Activated CD4-positive, alpha-beta T cell treated with anti-CD3 and anti-CD28 coated beads for 24 hours (primary cell): ENCODE measurements around the gene ZFHX2.
"Not testable (repeated sequence)": the region's sequence is repeated elsewhere in the genome, so short reads cannot be mapped to it uniquely, and the experiment has no call there.

Experiments
- DNase-seq, 2 donors: peaks; one replicate each; pipeline ENCODE4 v3.0.0-alpha.2; 2020; ENCODE audit warnings: low read depth in 2 of 2

The ZFHX2 gene

DNA sequence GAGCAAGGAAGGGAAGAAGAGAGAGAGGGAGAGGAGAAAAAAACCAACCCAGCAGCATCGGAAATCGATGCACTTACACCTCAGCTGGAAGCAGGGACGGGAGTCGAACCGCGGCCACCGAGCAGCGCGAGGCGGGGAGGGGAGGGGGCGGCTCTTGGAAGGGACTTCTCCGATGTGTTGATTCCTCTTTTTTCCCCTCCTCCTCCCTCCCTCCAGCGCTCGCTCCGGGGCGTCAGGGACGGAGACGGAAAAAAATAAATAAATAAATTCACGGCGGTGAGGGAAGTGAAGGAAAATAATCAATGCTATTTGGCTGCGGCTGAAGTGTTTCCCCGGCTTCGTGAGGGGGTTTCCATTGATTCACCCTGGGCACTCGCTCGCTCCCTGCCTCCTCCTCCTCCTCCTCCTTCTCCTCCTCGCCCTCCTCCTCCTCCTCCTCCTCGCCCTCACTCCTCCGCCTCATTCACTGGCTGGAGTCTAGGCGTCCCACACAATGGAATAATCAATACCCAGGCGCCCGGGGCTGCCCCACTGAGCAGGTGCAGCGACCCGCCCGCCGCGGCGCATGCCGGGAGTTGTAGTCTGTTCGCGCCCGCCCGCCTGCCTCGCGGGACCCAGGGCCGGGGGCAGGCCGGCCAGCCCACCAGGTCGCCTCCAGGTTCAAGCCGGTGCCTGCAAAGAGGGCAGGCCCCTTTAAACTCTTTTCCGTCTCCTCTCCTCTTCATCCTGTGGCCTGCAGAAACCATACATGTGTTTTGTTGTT is at the start of gene ZFHX2:
TSS of gene ZFHX2 (minus strand) at position 500 of the 763 bp plus-strand sequence. CDS start 16,440 bp downstream, outside the sequence.
- DNase-seq = peak; percentile 67 to 74

DNA sequence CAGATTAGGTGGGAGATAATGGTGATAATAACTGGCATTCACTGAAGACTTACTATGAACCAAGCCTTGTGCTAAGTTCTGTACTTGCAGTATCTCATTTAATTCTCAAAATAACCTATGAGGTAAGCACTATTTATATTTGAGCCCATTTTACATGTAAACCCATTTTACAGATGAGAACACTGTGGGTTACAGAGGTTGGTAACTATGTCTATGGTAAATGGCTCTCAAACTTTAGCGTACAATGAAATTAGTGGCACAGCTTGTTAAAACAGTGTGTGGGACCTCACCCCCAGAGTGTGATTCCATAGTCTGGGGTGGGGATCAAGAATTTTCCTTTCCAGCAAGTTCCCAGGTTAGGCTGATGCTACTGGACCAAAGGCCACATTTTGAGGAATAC is 49.2 kb upstream of the ZFHX2 start:
- no peak for DNase-seq

DNA sequence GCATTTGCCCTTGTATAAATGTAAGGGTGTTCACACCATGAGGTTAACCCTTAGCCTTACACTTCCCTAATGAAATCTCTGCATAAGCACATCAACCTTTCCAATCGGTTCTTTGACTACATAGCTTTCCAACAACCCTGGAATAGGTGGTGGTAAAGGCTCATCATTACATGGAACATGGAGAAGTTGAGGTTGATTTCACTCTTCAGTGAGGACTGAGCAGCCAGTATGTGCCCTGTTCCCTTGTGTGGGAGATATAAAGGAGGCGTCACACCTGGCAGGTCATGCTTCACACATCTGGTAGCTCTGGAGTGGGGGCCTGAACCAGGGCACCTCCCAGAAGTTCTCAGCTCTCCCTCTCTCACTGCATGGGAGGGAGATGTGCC is 48.8 kb upstream of the ZFHX2 start:
- DNase-seq = no peak

DNA sequence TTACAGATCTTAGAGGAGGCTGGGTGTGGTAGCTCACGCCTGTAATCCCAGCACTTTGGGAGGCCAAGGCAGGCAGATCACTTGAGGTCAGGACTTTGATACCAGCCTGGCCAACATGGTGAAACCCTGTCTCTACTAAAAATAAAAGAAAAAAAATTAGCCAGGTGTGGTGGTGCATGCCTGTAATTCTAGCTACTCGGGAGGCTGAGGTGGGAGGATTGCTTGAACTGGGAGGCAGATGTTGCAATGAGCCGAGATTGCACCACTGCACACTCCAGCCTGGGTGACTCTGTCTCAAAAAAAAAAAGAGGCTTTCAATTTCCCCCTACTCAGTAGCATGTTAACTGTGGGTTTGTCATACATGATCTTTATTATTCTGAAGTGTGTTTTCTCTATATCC is 42.6 kb upstream of the ZFHX2 start:
- DNase-seq = not testable (repeated sequence)

DNA sequence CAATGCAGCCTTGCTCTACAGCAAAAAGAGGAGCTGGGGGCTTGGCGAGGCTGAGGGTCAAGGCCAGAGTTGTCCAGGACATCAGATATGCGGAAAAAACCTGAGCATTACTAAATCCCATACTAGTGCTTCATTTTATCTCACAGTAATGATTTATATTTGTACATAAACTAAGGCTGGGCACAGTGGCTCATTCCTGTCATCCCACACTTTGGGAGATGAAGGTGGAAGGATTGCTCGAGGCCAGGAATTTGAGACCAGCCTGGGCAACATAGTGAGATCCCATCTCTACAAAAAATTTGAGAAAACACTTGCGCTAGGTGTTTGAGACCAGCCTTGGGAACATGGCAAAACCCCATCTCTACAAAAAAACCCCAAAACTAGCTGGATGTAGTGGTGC is 38.6 kb upstream of the ZFHX2 start:
- DNase-seq = no peak

DNA sequence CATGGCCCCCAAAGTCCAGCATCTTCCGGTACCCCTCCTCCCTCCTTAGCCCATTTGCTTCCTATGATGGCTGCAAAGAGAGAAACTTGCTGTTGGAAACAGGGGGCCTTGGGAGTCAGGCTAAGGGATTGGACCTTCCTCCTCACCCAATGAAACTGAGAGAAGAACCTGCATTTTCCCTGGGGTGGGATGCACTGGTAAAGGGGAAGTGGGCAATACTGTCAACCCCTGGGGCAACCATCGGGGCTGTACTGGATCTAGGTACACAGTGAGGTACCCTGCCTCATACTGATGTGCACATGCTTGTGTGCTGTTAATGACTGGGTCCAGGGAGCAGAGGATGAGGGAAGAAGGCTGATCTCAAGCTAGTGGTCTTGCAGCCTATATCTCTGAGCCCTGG is 38.0 kb upstream of the ZFHX2 start:
- DNase-seq = no peak

DNA sequence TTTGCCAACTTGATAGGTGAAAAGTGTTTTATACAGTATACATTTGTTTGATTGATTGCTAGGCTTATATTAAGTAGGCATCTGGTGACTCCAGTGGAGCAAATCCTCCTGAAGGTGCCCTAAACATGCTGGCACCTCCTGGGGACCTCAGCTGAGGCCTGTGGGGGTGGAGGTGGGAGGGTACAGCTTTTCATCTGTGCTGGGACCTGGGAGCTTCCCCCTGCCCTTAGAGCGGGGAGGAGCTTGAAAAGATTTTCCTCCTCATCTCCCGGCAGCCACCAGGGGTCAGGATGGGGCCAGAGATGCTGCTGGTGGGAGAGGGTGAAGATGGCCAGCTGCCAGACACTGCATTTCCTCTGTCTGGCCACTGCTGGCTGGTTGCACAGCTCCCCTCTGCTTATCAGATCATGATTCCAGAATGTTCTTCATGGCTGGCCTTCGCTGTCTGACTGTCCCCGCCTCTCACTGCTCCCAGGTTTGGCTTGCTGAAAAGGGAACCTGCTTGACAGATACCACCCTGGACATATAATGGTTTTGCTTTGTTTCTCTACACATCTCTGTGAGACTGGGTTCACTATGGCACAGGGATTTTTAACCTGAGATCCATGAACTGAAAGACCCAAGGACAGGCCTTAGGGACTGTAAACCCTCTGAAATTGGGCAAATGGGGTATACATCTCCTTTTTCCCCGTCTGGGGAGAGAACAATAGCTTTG is 37.5 kb upstream of the ZFHX2 start:
- DNase-seq = peak; percentile 64 to 72

DNA sequence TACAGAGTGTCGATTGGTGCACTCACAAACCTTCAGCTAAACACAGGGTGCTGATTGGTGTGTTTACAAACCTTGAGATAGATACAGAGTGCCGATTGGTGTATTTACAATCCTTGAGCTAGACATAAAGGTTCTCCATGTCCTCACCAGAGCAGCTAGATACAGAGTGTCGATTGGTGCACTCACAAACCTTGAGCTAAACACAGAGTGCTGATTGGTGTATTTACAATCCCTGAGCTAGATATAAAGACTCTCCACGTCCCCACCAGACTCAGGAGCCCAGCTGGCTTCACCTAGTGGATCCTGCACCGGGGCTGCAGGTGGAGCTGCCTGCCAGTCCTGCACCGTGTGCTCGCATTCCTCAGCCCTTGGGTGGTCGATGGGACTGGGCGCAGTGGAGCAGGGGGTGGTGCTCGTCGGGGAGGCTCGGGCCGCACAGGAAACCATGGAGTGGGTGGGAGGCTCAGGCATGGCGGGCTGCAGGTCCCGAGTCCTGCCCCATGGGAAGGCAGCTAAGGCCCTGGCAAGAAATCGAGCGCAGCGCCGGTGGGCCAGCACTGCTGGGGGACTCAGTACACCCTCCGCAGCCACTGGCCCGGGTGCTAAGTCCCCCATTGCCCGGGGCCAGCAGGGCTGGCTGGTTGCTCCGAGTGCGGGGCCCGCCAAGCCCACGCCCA is 33.1 kb upstream of the ZFHX2 start:
- not testable (repeated sequence) for DNase-seq

DNA sequence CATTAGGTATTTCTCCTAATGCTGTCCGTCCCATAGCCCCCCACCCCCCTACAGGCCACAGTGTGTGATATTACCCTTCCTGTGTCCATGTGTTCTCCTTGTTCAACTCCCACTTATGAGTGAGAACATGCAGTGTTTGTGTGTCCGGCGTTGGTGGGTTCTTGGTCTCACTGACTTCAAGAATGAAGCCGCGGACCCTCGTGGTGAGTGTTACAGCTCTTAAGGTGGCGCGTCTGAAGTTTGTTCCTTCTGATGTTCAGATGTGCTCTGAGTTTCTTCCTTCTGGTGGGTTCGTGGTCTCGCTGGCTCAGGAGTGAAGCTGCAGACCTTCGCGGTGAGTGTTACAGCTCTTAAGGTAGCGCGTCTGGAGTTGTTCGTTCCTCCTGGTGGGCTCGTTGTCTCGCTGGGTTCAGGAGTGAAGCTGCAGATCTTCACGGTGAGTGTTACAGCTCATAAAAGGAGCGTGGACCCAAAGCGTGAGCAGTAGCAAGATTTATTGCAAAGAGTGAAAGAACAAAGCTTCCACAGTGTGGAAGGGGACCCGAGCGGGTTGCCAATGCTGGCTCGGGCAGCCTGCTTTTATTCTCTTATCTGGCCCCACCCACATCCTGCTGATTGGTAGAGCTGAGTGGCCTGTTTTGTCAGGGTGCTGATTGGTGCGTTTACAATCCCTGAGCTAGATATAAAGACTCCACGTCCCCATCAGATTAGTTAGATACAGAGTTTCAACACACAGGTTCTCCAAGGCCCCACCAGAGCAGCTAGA is 32.4 kb upstream of the ZFHX2 start:
- DNase-seq = not testable (repeated sequence)

DNA sequence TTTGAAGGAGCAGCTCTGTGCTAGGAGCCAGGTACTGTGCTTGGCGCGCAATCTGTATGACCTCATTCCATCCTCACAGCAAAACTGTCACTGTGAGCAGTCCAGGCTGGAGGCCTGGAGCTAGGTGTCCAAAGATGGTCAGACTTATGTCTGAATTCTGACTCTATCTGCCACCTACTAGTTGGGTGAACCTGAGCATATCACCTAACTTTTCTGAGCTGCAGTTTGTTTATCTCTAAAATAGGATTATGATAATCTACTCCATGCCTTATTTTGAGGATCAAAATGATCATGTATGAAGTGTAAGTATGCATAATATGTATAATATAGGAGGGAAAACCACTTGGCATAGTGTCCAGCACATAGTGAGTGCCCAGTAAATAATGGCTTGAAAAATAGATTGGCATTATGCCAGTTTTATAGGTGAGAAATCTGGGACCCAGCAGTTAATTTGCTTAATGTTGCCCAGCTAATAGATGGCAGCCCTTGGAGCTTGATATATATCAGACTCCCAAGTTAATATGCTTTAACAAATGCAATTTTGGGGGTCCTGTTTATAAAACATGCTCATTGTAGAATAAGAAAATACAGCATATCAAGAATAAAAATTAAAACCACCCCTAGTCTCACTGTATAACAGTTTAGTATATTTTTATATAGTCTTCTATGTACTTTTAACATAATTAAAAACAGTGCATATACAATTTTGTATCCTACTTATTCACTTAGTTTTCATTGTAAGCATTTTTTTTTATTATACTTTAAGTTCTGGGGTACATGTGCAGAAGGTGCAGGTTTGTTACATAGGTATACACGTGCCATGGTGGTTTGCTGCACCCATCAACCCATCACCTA is 31.6 kb upstream of the ZFHX2 start:
- no peak for DNase-seq

DNA sequence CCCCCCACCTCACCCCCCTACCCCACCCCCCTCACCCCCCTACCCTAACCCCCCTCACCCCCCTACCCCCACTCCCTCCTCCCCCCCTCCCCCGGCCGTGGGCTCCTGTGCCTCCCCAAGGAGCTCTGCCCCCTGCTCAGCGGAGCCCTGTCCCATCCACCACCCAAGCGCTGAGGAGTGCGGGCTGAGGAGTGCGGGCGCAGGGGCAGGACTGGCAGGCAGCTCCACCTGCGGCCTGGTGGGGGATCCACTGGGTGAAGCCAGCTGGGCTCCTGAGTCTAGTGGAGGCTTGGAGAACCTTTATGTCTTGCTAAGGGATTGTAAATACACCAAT is 29.4 kb upstream of the ZFHX2 start:
- no peak for DNase-seq

DNA sequence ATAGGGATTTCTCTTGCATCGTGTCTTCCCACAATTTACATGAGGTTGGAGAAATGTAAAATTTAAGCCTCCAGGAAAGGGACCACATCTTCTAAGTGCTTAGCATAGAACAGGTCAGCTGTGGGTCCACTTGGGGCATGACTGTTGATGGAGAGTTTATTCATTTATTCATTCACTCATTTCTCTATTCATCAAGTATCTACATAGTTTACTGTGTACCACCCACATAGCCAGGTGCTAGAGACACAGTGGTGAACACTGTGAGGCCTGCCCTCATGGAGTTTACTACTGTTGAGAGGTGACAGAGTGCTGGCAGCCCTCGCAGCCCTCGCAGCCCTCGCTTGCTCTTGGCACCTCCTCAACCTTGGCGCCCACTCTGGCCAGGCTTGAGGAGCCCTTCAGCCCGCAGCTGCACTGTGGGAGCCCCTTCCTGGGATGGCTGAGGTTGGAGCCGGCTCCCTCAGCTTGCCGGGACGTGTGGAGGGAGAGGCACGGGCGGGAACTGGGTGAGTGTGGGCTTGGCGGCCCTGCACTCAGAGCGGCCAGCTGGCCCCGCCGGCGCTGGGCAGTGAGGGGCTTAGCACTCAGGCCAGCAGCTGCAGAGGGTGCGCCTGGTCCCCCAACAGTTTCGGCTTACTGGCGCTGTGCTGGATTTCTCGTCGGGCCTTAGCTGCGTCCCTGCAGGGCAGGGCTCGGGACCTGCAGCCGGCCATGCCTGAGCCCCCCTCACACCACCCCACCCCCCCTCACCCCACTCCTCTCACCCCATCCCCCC is 28.8 kb upstream of the ZFHX2 start:
- no peak for DNase-seq

DNA sequence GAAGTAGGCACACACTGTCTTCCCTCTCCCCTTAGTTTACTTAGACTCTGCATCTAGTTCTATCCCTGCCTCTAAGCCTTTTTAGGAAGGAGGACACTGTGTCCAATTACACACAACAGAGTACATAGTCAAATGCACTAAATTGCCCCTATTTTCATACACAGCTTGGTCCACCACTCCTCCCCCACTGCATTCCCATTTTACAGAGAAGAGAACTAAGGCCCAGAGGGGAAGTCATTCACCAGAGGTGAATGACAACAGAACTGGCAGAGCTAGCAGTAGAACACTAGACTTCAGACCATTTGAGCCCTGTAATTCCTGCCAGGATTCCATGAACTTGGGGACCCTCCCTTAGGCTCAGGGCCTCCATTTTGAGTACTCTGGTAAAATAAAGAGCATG is 28.2 kb upstream of the ZFHX2 start:
- DNase-seq = no peak

DNA sequence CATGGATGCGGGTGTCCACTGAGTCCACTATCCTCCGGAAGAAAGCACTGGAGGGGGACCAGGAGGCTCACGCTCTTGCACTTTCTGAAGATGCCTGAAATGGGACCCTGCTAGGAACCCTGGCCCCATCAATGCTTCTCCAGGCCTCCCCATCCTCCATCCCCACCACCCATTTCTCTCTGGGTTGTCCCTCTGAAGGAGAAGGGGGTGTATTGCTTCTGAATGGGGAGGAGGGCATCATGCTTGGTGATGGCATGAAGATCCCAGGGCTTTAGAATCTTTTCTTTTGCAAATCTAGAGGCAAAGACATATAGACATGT is 27.7 kb upstream of the ZFHX2 start:
- DNase-seq = no peak

DNA sequence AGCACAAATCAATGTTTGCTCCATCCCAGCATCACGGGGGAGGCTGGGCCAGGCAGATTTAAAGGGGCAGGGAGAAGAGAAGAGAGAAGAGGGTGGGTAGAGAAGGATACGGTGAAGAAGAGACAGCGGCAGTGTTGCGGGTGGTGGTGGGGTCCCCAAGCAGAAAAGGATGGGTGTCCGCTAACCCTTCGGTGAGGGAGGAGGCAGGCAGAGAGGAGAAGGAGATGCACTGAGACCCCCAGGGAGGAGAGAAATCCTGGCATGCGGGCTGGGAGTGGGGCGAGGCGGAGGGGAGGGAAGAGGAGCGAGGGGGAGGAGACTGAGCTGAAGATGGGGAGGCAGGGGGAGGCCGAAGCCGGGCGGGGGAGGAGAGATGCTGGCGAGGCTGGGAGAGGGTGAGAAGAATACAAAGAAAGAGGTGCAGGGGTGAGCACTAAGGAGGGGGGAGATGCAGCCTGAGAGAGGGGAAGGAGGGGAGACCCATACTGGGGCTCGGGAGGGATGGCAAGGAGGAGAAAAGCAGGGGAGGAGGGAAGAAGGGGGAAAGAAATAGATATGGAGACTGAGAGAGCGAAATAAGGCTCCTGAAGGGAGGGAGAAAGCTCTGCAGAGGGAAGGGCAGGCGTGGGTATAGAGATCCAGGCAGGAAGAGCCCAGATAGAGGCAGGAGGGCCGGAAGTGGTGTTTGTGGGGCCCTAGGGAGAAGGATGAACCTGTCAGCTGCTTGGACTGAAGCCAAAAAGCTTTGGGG is 27.2 kb upstream of the ZFHX2 start, which contains the start of gene JPH4:
TSS of gene JPH4 (minus strand) at position 231 of the 751 bp plus-strand sequence. CDS start 1,337 bp downstream, outside the sequence.
- no peak for DNase-seq

DNA sequence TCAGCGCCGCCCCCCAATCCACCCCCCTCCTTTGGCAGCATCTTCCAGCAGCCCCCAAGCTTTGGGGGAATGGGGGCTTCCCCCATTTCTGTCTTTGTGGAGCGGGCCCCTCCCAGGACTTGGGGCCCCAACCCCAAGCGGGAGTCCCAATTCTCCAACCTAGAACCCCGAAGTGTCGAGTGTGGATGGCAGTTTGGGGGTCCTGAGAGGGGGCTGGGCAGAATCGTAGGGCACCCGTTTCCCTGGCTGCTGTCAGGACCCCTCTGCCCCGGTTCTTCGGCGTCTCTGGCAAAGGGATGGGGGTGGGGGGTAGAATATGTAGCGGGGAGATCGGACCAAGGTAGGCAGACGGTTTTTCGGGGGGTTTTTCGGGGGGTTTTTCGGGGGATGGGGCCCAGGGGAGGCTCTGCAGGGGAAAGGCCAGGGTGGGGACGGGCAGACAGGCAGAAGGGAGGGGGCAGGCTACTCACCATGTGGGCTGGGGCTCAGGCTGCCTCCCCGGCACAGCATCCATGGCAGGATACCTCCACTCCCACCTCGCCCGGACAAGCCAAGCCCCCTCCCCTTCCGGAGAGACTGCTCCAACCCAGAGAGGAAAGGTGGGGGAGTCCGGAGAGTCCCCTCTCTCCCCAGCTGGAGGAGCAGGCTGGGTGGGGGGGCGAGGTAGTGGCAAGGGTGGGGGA is 26.3 kb upstream of the ZFHX2 start:
- DNase-seq = no peak

DNA sequence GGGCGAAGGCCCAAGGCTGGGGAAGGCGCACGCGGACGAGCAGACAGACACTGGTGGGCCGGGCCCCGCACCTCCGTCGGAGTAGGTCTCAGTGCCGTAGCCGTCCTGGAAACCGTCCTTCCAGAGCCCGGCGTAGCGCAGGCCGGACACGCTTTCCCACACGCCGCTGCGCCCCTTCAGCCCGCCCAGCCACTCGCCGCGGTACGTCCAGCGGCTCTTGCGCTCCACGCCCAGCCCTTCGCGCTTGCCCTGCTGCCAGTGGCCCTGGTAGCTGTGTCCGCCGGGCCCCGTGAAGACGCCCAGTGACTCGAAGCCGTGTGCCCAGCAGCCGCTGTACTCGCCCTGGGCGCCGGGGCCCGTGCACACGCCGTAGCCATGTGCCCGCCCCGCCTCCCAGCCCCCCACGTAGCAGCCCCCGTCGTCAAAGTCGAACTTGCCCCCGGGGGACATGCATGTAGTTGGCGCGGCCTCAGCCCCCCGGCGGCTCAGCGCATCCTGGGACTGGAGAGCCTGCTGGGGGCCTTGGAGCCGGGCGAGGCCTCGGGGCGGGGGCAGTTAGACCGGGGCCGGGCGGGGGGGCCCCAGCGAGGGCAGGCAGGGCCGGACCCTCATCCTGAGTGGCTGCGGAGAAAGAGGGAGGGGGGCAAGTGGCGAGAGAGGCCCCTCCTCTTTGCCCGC is 25.6 kb upstream of the ZFHX2 start:
- DNase-seq = no peak

DNA sequence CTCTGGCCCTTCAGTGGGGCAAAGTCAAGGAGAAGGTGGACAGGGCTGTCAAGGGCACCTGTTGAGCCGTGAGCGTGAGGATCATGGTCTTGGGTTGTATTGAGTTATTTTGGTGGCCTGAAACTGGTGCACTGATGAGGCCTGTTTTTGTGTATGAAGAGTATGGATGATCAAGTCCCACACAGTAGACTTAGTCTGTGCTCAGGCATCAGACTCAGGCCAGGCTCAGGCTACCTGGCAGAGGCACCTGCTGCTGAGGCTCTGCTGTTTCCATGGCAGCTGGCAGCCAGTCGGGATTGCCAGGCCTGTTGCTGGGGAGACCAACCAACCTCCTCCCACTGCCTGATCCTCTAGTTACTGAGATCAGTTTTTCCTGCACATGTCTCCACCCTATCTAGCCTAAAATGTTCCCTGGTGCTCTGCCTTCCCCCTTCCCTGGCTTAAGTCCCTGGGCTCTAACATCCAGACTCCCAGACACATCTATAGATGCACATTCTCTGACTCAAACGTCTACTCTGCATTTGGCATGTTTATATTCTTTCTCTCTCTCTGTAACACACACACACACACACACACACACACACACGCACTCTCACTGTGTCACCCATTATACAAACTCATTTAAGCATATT is 21.9 kb upstream of the ZFHX2 start:
- DNase-seq = no peak
